ENCODE measurements around the gene NCOA6.
"Not testable (repeated sequence)": the region's sequence is repeated elsewhere in the genome, so short reads cannot be mapped to it uniquely, and the experiment has no call there.

NCOA6 gene

GRCh38 chr20:34798871-34799270 is 26.6 kb downstream of the NCOA6 start:
- Histone ChIP-seq H3K36me3 (ENCODE audit: insufficient read depth, low read length) (no peaks in the 10 kb centered on the region), H2AFZ (ENCODE audit: low read length, unreplicated experiment) (no peak overlapping the region), H3K27ac (ENCODE audit: low read depth, low read length) (no peak overlapping the region), H3K27me3 (ENCODE audit: insufficient read depth, low read length) (no peaks in the 10 kb centered on the region), H3K79me2 (ENCODE audit: control insufficient read depth, insufficient read depth, low read length, unreplicated experiment) (peaks cover 71% of the 10 kb centered on the region), H3K4me1 (ENCODE audit: control insufficient read depth, insufficient read depth, low read length, unreplicated experiment) (no peaks in the 10 kb centered on the region), H3K4me3 (ENCODE audit: low read depth, low read length) (no peak overlapping the region)

DNA sequence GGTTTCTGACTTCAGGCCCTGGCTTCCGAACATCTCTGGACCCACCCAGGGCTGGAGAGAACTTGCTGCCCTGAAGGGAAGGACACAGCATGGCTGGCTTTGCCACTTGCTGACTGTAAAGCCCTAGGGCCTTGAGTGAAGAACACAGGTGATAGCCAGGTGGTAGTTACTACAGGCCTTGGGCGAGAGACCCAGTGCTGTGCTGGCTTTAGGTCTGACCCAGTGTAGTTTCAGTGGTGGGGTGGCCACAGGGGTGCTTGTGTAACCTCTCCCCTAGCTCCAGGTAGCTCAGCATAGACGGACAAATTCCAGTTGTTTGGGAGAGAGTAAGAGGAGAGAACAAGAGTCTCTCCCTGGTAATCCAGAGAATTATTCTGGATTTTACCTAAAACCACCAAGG is 27.1 kb downstream of the NCOA6 start:
- Histone ChIP-seq H3K79me2 (ENCODE audit: control insufficient read depth, insufficient read depth, low read length, unreplicated experiment) (peaks cover 72% of the 10 kb centered on the region), H3K4me1 (ENCODE audit: control insufficient read depth, insufficient read depth, low read length, unreplicated experiment) (no peaks in the 10 kb centered on the region)

GRCh38 chr20:34797012-34797995 is 28.1 kb downstream of the NCOA6 start:
- Histone ChIP-seq H3K27ac (ENCODE audit: low read depth, low read length) (no peak overlapping the region), H2AFZ (ENCODE audit: low read length, unreplicated experiment) (no peak overlapping the region), H3K27me3 (ENCODE audit: insufficient read depth, low read length) (no peaks in the 10 kb centered on the region), H3K4me1 (ENCODE audit: control insufficient read depth, insufficient read depth, low read length, unreplicated experiment) (no peaks in the 10 kb centered on the region), H3K79me2 (ENCODE audit: control insufficient read depth, insufficient read depth, low read length, unreplicated experiment) (peaks cover 74% of the 10 kb centered on the region), H3K36me3 (ENCODE audit: insufficient read depth, low read length) (no peaks in the 10 kb centered on the region), H3K4me3 (ENCODE audit: low read depth, low read length) (no peak overlapping the region)

More for the DNA sequence above, 27.1 kb downstream of the NCOA6 start:
- Histone ChIP-seq H3K4me3 (ENCODE audit: low read depth, low read length) (no peak overlapping the region), H3K36me3 (ENCODE audit: insufficient read depth, low read length) (no peaks in the 10 kb centered on the region), H2AFZ (ENCODE audit: low read length, unreplicated experiment) (no peak overlapping the region), H3K27ac (ENCODE audit: low read depth, low read length) (no peak overlapping the region), H3K27me3 (ENCODE audit: insufficient read depth, low read length) (no peaks in the 10 kb centered on the region)

DNA sequence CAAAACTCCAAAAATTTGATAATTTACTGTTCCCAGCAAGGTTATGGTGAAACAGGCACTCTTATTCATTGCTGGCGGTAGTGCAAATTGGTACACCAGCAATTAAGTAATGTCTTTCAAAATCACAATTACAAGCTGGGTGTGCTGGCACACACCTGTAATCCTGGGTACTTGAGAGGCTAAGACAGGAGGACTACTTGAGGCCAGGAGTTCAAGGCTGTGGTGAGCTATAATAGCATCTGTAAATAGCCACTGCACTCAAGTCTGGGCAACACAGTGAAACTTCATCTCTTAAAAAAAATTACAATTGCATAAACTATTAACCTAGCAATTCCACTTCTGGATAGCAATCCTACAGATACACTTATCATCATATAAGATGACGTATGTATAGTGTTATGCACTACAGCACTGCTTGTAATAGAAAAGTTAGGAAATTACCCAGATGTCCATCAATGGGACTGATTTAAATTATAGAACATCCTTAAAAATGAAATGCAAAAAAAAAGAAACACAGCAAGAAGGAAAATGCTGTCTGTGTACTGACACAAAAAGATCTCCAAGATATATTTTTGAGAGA is 31.4 kb downstream of the NCOA6 start:
- Histone ChIP-seq H2AFZ (ENCODE audit: low read length, unreplicated experiment) (no peak overlapping the region), H3K27me3 (ENCODE audit: insufficient read depth, low read length) (no peaks in the 10 kb centered on the region), H3K4me1 (ENCODE audit: control insufficient read depth, insufficient read depth, low read length, unreplicated experiment) (no peaks in the 10 kb centered on the region), H3K27ac (ENCODE audit: low read depth, low read length) (no peak overlapping the region), H3K79me2 (ENCODE audit: control insufficient read depth, insufficient read depth, low read length, unreplicated experiment) (peaks cover 54% of the 10 kb centered on the region), H3K36me3 (ENCODE audit: insufficient read depth, low read length) (no peaks in the 10 kb centered on the region), H3K4me3 (ENCODE audit: low read depth, low read length) (no peak overlapping the region)

- Histone ChIP-seq H2AFZ (ENCODE audit: low read length, unreplicated experiment) (no peak overlapping the region), H3K36me3 (ENCODE audit: insufficient read depth, low read length) (no peaks in the 10 kb centered on the region), H3K4me1 (ENCODE audit: control insufficient read depth, insufficient read depth, low read length, unreplicated experiment) (no peaks in the 10 kb centered on the region), H3K27me3 (ENCODE audit: insufficient read depth, low read length) (no peaks in the 10 kb centered on the region), H3K27ac (ENCODE audit: low read depth, low read length) (no peak overlapping the region), H3K79me2 (ENCODE audit: control insufficient read depth, insufficient read depth, low read length, unreplicated experiment) (peaks cover 42% of the 10 kb centered on the region), H3K4me3 (ENCODE audit: low read depth, low read length) (no peak overlapping the region)
Observed at GRCh38 chr20:34792687-34793363, 32.6 kb downstream of the NCOA6 start.

DNA sequence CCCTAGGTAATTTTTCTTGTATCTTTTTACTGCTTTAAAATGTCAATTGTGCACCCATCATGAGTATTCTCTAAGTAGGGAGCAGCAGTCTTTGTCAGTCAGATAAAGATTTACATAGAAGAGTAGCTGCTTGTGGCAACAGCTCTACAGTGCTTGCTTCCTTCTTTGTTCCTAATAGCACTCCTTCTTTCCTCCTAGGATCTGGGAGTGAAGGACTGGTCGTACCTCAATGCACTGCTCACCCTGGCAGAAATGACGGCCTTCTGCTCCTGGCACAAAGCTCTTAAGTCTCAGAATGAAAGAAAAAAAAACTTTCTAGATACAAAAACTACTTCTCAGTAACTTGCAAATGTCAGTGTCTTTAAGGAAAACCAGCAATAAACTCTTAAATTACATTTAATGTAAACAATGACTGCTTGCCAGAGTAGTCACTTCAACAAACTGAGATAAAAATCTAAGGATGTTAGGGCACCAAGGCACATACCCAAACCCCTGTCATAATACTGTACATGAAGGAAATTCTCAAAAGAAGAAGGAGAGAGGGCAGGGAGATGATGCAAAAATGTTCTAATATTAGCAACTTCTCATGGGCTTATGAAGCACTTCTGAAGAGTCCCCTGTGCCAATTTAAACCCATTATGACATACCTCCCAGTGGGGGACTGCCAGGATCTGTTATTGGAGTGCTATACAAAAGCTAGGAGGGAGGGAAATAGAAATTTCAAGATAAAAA is 34.0 kb downstream of the NCOA6 start:
- Histone ChIP-seq H3K27ac (ENCODE audit: low read depth, low read length) (peak overlapping the region; percentile 42), H2AFZ (ENCODE audit: low read length, unreplicated experiment) (no peak overlapping the region), H3K79me2 (ENCODE audit: control insufficient read depth, insufficient read depth, low read length, unreplicated experiment) (peaks cover 31% of the 10 kb centered on the region), H3K36me3 (ENCODE audit: insufficient read depth, low read length) (no peaks in the 10 kb centered on the region), H3K27me3 (ENCODE audit: insufficient read depth, low read length) (no peaks in the 10 kb centered on the region), H3K4me3 (ENCODE audit: low read depth, low read length) (no peak overlapping the region), H3K4me1 (ENCODE audit: control insufficient read depth, insufficient read depth, low read length, unreplicated experiment) (no peaks in the 10 kb centered on the region)

GRCh38 chr20:34781220-34781619 is 44.2 kb downstream of the NCOA6 start:
- H3K27me3 ChIP-seq (ENCODE audit: insufficient read depth, low read length): no peaks in the 10 kb centered on the region
- H3K4me1 ChIP-seq (ENCODE audit: control insufficient read depth, insufficient read depth, low read length, unreplicated experiment): no peaks in the 10 kb centered on the region
- H3K27ac ChIP-seq (ENCODE audit: low read depth, low read length): no peak overlapping the region
- H3K79me2 ChIP-seq (ENCODE audit: control insufficient read depth, insufficient read depth, low read length, unreplicated experiment): no peaks in the 10 kb centered on the region
- 0 out of 2 replicates have a peak, but pooled peaks cover 2% of the 10 kb centered on the region for H3K36me3 ChIP-seq (ENCODE audit: insufficient read depth, low read length)
- H2AFZ ChIP-seq (ENCODE audit: low read length, unreplicated experiment): no peak overlapping the region
- H3K4me3 ChIP-seq (ENCODE audit: low read depth, low read length): no peak overlapping the region

DNA sequence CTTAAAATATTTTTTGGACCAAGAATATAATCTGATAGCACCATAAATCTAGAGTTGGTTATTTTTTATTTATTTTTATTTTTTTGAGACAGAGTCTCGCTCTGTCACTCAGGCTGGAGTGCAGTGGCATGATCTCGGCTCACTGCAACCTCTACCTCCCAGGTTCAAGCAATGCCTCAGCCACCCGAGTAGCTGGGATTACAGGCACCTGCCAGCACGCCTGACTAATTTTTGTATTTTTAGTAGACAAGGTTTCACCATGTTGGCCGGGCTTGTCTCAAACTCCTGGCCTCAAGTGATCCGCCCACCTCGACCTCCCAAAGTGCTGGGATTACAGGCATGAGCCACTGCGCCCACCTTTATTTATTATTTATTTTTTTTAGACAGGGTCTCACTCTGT is 45.2 kb downstream of the NCOA6 start:
- H3K36me3 ChIP-seq (ENCODE audit: insufficient read depth, low read length); H2AFZ ChIP-seq (ENCODE audit: low read length, unreplicated experiment); H3K79me2 ChIP-seq (ENCODE audit: control insufficient read depth, insufficient read depth, low read length, unreplicated experiment); H3K27ac ChIP-seq (ENCODE audit: low read depth, low read length); H3K4me3 ChIP-seq (ENCODE audit: low read depth, low read length); H3K27me3 ChIP-seq (ENCODE audit: insufficient read depth, low read length); H3K4me1 ChIP-seq (ENCODE audit: control insufficient read depth, insufficient read depth, low read length, unreplicated experiment): not testable (repeated sequence)

DNA sequence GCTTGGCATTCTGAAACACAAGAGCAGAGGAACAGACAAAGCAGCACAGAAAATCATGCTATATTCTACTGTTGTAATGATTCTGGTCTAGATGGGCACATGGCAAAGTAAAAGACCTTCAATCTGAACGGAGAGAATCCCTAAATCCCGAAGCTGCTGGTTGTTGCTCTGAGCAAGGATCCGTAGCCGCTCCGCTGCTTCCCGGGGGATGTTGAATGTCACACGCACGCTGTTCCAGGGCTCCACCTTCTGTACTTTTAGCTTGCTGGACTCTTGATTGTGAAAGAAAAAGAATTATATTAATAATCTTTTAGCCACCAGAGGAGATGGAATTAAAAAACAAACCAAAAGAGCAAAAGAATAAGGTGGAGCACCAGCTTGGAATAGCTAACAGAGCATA is 49.3 kb downstream of the NCOA6 start:
- Histone ChIP-seq H3K79me2 (ENCODE audit: control insufficient read depth, insufficient read depth, low read length, unreplicated experiment) (no peaks in the 10 kb centered on the region), H3K4me1 (ENCODE audit: control insufficient read depth, insufficient read depth, low read length, unreplicated experiment) (peaks cover 9% of the 10 kb centered on the region), H3K4me3 (ENCODE audit: low read depth, low read length) (no peak overlapping the region), H2AFZ (ENCODE audit: low read length, unreplicated experiment) (no peak overlapping the region), H3K27me3 (ENCODE audit: insufficient read depth, low read length) (no peaks in the 10 kb centered on the region), H3K36me3 (ENCODE audit: insufficient read depth, low read length) (peaks cover 5% of the 10 kb centered on the region), H3K27ac (ENCODE audit: low read depth, low read length) (no peak overlapping the region)

GRCh38 chr20:34774886-34775285 is 50.6 kb downstream of the NCOA6 start:
- Histone ChIP-seq H3K27ac (ENCODE audit: low read depth, low read length) (no peak overlapping the region), H2AFZ (ENCODE audit: low read length, unreplicated experiment) (no peak overlapping the region), H3K36me3 (ENCODE audit: insufficient read depth, low read length) (peaks cover 5% of the 10 kb centered on the region), H3K79me2 (ENCODE audit: control insufficient read depth, insufficient read depth, low read length, unreplicated experiment) (no peaks in the 10 kb centered on the region), H3K27me3 (ENCODE audit: insufficient read depth, low read length) (no peaks in the 10 kb centered on the region), H3K4me3 (ENCODE audit: low read depth, low read length) (no peak overlapping the region), H3K4me1 (ENCODE audit: control insufficient read depth, insufficient read depth, low read length, unreplicated experiment) (peaks cover 9% of the 10 kb centered on the region)

All from ACC112 (cell line).